NCI-H460 (cell line): ENCODE data around the gene OSBPL10. TPM values are rescaled to one million over a fixed set of nuclear protein-coding genes. Genes with fewer than 3 reads are reported as not detected.
A peak's percentile ranks its signal among the peaks of the same experiment; 100 is the strongest.

Source experiments
- DNase-seq: peaks from one replicate; pipeline ENCODE4 v3.0.0-alpha.2; 2016; ENCODE audit warnings: low read depth; ENCODE audit errors: extremely low read depth
- total RNA-seq: library from RNA; depleted of rRNA; stranded (reverse); fragments of >200 nt; shearing (Covaris generic); gene quantifications from 2 replicates; pipeline ENCODE4 v1.2.3, GENCODE V29; 2014

Gene OSBPL10
- total RNA-seq, 1 experiment from 2014 or later = 3.0 TPM

GRCh38 chr3:31724651-31725050, 256.4 kb downstream of the OSBPL10 start:
- no peak for DNase-seq

- DNase-seq = no peak
Observed at GRCh38 chr3:31724116-31724515, 256.9 kb downstream of the OSBPL10 start.

- no peak for DNase-seq
Observed at GRCh38 chr3:31723701-31724100, 257.4 kb downstream of the OSBPL10 start.

GRCh38 chr3:31721676-31722075, 259.4 kb downstream of the OSBPL10 start:
- DNase-seq = no peak

GRCh38 chr3:31714495-31715280, 266.4 kb downstream of the OSBPL10 start:
- no peak for DNase-seq

GRCh38 chr3:31713816-31714215, 267.2 kb downstream of the OSBPL10 start:
- DNase-seq = no peak

GRCh38 chr3:31710123-31710803, 270.8 kb downstream of the OSBPL10 start:
- no peak for DNase-seq

GRCh38 chr3:31709526-31709925, 271.5 kb downstream of the OSBPL10 start:
- DNase-seq = no peak

- no peak for DNase-seq
Observed at GRCh38 chr3:31709005-31709404, 272.1 kb downstream of the OSBPL10 start.

- DNase-seq = no peak
Observed at GRCh38 chr3:31707286-31707685, 273.8 kb downstream of the OSBPL10 start.

GRCh38 chr3:31705736-31706135, 275.3 kb downstream of the OSBPL10 start:
- DNase-seq = no peak

GRCh38 chr3:31704591-31705179, 276.4 kb downstream of the OSBPL10 start:
- DNase-seq = peak; percentile 38

GRCh38 chr3:31704156-31704555, 276.9 kb downstream of the OSBPL10 start:
- no peak for DNase-seq

GRCh38 chr3:31701286-31701685, 279.8 kb downstream of the OSBPL10 start:
- DNase-seq = no peak

- no peak for DNase-seq
Observed at GRCh38 chr3:31699309-31699953, 281.6 kb downstream of the OSBPL10 start.

- DNase-seq = no peak
Observed at GRCh38 chr3:31696815-31697548, 284.1 kb downstream of the OSBPL10 start.

- no peak for DNase-seq
Observed at GRCh38 chr3:31696009-31696297, 285.1 kb downstream of the OSBPL10 start.

GRCh38 chr3:31695280-31696008, 285.6 kb downstream of the OSBPL10 start:
- no peak for DNase-seq

GRCh38 chr3:31693346-31693745, 287.7 kb downstream of the OSBPL10 start:
- no peak for DNase-seq

- no peak for DNase-seq
Observed at GRCh38 chr3:31692751-31693150, 288.3 kb downstream of the OSBPL10 start.
